HAP-1 (cell line): ENCODE results near the gene SIDT1.

ENCODE experiments used
- DNase-seq, 2 experiments: peaks; one replicate each; pipeline ENCODE4 v3.0.0-alpha.2; 2016 to 2020; ENCODE audit warnings: low spot score in 2 of 2
- H3K27me3 ChIP-seq: fragments of 250-450 bp; sonication (Bioruptor Pico); 2 replicates; pipeline ENCODE4 v1.5.1; 2020; ENCODE audit warnings: low read depth, mild to moderate bottlenecking, moderate library complexity
- H3K36me3 ChIP-seq: fragments of 250-450 bp; sonication (Bioruptor Pico); replicated peaks from 2 replicates; pipeline ENCODE4 v1.5.1; 2020; ENCODE audit warnings: mild to moderate bottlenecking
- H3K4me1 ChIP-seq: fragments of 250-450 bp; sonication (Bioruptor Pico); 2 replicates; pipeline ENCODE4 v1.5.1; 2020; ENCODE audit warnings: mild to moderate bottlenecking
- H3K4me3 ChIP-seq: fragments of 250-450 bp; sonication (Bioruptor Pico); 2 replicates; pipeline ENCODE4 v1.5.1; 2020; ENCODE audit warnings: mild to moderate bottlenecking, moderate library complexity
- H3K9me3 ChIP-seq: fragments of 250-450 bp; sonication (Bioruptor Pico); 2 replicates; pipeline ENCODE4 v1.5.1; 2020; ENCODE audit warnings: mild to moderate bottlenecking, moderate library complexity
- in situ Hi-C: fragments of 300-500 bp; cut with MboI; formaldehyde crosslinking; loops from 3 replicates; pipeline ENCODE4 v1.14.3; 2020; ENCODE audit warnings: low sequenced_read_pairs, inconsistent platforms, mixed read lengths

The SIDT1 gene

DNA sequence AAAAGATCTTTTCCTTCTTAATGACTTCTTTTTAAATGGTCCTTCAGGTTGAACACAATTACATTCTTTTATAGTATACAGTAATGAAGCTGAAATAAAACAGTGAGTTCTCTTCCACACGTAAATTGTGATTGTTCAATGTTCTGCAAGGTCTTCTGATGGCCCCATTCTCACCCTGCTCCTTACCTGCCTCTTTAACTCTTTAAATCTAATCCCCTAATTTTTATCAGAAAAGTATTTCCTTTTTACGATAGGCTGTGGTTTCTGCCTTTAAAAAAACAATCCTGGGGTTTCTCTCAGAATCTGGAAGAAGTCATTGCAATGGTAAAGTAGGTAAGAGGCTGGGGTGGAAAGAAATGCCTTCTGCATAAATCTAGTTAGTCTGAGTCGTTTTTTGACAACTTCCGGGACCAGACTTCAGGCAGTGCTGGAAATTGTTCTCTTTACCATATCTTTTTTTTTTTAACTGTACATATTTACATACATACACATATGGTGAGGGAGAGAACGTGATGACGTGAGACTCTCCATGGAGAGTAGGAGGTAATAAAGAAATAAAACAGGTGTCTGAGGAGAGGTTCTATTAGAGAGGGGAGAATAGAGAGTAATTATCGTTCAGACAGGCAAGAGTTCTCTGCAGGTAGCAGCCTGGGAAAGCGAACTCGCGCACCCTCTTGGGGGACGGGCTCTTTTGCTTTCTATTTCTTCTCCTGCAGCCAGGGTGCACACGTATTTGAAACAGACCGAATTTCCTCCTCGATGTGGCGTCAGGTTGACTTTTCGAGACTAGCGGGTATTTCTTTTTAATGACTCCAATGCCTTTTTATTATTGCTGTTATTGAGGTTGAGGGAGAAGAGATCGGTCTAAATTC, at the start of gene SIDT1:
Gene SIDT1 (plus strand): TSS at position 730 of the 872 bp plus-strand sequence. CDS start 467 bp downstream, outside the sequence.
- in situ Hi-C loops = no loop called here
- Histone ChIP-seq H3K27me3 (peaks cover 47% of the 10 kb centered on the region), H3K9me3 (no peaks in the 10 kb centered on the region), H3K4me1 (peaks cover 5% of the 10 kb centered on the region; the same call in 1 of the 2 replicates), H3K4me3 (peak within 1 kb of the TSS; percentile 34), H3K36me3 (no peaks in the 10 kb centered on the region)
- peak in 1 of 2 experiments; percentile 42 for DNase-seq

DNA sequence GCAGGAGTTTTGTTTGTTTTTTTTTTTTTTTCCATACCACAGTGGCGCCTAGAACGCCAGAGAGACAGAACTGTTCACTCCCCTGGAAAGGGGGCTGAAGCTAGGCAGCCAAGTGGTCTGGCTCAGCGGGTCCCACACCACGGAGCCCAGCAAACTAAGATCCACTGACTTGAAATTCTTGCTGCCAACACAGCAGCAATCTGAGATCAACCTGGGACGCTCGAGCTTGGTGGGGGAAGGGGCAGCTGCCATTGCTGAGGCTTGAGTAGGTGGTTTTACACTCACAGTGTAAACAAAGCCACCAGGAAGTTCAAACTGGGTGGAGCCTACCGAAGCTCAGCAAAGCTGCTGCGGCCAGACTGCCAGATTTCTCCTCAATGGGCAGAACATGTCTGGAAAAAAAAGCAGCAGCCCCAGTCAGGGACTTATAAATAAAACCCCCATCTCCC, 47.2 kb upstream of the SIDT1 start:
- Histone ChIP-seq H3K36me3 (no peaks in the 10 kb centered on the region), H3K4me3 (no peak overlapping the region), H3K4me1 (no peaks in the 10 kb centered on the region), H3K9me3 (no peaks in the 10 kb centered on the region), H3K27me3 (no peaks in the 10 kb centered on the region)
- DNase-seq = no peak
- in situ Hi-C loops = no loop called here

- no peak overlapping the region for H3K4me3 ChIP-seq
- DNase-seq = peak in 1 of 2 experiments; percentile 24
Measured at GRCh38 chr3:113495035-113495434, 37.3 kb upstream of the SIDT1 start.

GRCh38 chr3:113496924-113497323, 35.4 kb upstream of the SIDT1 start:
- peaks cover 10% of the 10 kb centered on the region for H3K36me3 ChIP-seq
- DNase-seq = no peak
- in situ Hi-C loops = no loop called here
- H3K4me3 ChIP-seq = no peak overlapping the region
- H3K27me3 ChIP-seq = no peaks in the 10 kb centered on the region
- H3K9me3 ChIP-seq = no peaks in the 10 kb centered on the region
- no peaks in the 10 kb centered on the region for H3K4me1 ChIP-seq

More at GRCh38 chr3:113495035-113495434, 37.3 kb upstream of the SIDT1 start:
- Histone ChIP-seq H3K9me3 (no peaks in the 10 kb centered on the region), H3K36me3 (peaks cover 10% of the 10 kb centered on the region), H3K4me1 (no peaks in the 10 kb centered on the region), H3K27me3 (no peaks in the 10 kb centered on the region)
- in situ Hi-C loops = no loop called here

DNA sequence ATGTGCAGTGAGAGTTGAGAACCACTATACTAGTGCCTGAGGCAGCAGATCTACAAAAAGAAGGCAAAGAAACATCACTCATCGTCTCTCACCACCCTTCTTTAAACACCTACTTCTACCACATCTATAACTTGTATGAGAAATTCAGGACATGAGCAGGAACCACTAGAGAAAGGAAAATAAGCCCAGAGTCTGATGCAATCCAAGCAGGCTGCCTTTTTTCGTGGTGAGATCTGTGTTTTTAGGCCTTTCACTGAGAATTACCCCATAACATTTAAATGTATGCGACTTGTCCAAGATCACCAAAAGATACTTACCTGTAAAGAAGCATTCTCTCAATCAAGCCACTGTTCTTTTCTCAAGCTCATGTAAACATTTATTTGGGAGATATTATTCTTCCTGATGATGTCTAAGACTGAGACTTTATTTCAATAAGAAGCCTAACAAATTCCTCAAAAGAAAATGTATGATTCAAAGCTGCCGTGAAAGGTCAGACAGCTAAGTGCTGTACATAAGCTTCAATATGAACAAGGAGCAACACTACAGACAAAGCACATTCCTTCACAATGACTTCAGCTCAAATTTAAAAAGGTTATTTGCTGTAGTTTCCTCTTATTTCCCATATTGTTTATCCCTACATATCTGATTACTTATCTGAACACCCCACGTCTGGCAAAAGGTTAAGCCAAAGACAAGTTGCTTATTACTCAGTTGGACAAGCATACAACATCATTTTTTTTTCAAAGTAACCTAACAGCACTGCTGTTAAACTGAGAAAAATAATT, 33.9 kb upstream of the SIDT1 start:
- DNase-seq = no peak
- in situ Hi-C loops = no loop called here
- Histone ChIP-seq H3K9me3 (no peaks in the 10 kb centered on the region), H3K4me3 (no peak overlapping the region), H3K36me3 (peaks cover 5% of the 10 kb centered on the region; the same call in 1 of the 2 replicates), H3K27me3 (no peaks in the 10 kb centered on the region), H3K4me1 (no peaks in the 10 kb centered on the region)

DNA sequence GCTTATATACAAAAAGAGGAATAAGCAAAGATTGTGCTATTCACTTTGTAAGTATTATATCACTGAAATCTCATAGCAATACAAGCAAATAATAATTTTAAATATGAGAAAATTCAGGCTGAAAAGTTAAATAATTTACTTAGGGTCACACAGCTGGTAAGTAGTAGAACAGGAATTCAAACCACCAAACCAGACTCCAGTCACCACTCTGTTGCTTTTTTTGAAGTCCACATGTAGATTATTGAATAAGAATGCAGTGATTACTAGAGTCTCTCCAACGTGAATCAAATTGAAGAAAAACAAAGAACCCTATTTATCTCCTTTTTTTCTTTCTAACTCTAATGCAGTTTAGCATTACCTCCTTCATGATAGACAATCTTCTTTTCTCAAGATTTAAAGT, 33.3 kb upstream of the SIDT1 start:
- Histone ChIP-seq H3K4me1 (no peaks in the 10 kb centered on the region), H3K27me3 (no peaks in the 10 kb centered on the region), H3K36me3 (peaks cover 5% of the 10 kb centered on the region; the same call in 1 of the 2 replicates), H3K9me3 (no peaks in the 10 kb centered on the region), H3K4me3 (no peak overlapping the region)
- DNase-seq = no peak
- in situ Hi-C loops = no loop called here

GRCh38 chr3:113501597-113501996, 30.8 kb upstream of the SIDT1 start:
- Histone ChIP-seq H3K4me3 (no peak overlapping the region), H3K4me1 (no peaks in the 10 kb centered on the region), H3K36me3 (peaks cover 5% of the 10 kb centered on the region; the same call in 1 of the 2 replicates), H3K27me3 (no peaks in the 10 kb centered on the region), H3K9me3 (no peaks in the 10 kb centered on the region)
- DNase-seq = no peak
- in situ Hi-C loops = no loop called here

DNA sequence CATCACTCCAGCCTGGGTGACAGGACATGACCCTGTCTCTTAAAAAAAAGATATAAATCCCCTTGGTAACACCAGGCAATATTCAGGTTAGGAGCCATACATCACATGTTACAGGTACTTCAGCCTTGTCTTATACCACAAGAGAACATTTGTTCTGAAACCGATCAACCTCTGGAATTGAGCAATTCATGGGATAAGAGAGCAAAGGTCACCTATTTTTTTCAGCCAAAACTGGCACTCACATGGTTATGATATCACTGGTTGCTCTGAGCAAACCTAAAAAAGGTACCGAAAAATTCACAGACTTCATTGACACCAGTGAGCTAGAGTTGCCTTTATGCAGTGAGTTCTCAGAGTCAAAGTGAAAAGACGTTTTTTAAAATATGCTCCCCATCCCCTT, 26.5 kb upstream of the SIDT1 start:
- DNase-seq = no peak
- in situ Hi-C loops = no loop called here
- Histone ChIP-seq H3K36me3 (no peaks in the 10 kb centered on the region; the same call in 1 of the 2 replicates), H3K4me3 (no peak overlapping the region), H3K27me3 (no peaks in the 10 kb centered on the region), H3K4me1 (no peaks in the 10 kb centered on the region), H3K9me3 (no peaks in the 10 kb centered on the region)

DNA sequence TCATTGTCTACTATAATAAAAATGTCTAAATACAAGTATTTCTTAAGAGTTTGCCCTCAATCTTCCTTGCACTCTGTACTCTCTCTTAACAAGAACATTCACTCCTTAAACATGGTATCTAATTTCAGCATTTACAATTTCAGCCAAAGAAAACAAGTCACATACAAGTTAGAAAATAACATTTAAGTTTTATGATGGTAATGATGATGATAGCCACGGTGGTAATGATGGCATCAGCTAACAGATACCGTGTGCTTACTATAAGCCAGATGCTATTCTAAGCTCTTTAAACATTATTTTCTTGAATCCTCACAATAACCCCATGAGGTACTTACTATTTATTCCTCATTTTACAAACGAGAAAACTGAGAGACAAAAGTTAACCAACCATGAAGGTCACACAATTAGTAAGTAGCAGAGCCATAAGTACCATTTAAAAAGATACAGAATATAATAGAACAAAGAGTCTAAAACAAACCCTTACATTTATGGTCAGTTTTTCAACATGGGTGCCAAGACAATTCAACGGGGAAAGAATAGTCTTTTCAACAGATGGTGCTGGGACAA, 24.8 kb upstream of the SIDT1 start:
- in situ Hi-C loops = no loop called here
- Histone ChIP-seq H3K36me3 (no peaks in the 10 kb centered on the region; the same call in 1 of the 2 replicates), H3K4me1 (no peaks in the 10 kb centered on the region), H3K4me3 (no peak overlapping the region), H3K9me3 (no peaks in the 10 kb centered on the region), H3K27me3 (no peaks in the 10 kb centered on the region)
- peak in 1 of 2 experiments; percentile 27 for DNase-seq

DNA sequence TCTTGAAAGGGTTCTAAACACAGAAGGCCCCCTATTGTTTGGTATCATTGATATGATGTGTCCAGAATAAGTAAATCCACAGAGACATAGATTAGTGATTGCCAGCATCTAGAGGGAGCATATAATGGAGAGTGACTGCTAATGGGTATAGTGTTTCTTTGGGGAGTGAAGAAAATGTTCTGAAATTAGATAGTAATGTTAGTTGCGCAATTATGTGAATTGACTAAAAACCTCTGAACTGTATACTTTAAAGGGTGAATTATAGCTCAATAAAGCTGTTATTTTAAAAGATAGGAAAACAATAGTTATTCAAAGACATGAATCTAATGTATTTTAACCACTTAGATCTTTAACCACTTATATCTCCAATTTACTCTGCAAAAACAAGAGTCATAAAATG, 23.4 kb upstream of the SIDT1 start:
- no peak for DNase-seq
- H3K36me3 ChIP-seq = no peaks in the 10 kb centered on the region; the same call in 1 of the 2 replicates
- H3K4me1 ChIP-seq = no peaks in the 10 kb centered on the region
- no peaks in the 10 kb centered on the region for H3K9me3 ChIP-seq
- H3K27me3 ChIP-seq = no peaks in the 10 kb centered on the region
- in situ Hi-C loops = no loop called here
- H3K4me3 ChIP-seq = no peak overlapping the region

DNA sequence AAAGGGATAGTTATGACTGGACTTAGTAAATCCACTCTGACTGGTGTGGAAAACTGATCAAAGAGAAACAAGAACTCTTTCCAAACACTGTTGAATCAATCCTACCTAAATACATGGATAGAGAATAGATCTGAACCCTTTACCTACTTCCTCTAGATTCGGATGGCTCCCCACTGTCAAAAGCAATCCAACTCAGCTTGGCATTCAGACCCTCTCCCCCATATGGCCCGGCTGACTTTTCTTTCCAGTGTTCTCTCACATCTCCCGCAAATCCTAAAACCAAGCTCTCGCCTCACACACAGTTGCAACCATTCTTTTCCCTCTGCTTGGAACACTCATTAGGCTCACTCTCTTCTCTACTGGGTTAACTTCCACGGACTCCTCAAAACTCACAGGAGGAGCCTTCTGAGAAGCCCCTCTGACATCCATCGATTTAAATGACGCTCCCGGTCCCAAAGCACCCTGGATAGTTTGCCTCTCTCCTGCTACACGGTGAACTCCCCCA, 18.0 kb upstream of the SIDT1 start:
- DNase-seq = no peak
- H3K4me3 ChIP-seq = peak overlapping the region; percentile 88
- H3K36me3 ChIP-seq = no peaks in the 10 kb centered on the region; the same call in 1 of the 2 replicates
- no peaks in the 10 kb centered on the region for H3K9me3 ChIP-seq
- in situ Hi-C loops = no loop called here
- H3K27me3 ChIP-seq = peaks cover 14% of the 10 kb centered on the region; the same call in 1 of the 2 replicates
- H3K4me1 ChIP-seq = no peaks in the 10 kb centered on the region

DNA sequence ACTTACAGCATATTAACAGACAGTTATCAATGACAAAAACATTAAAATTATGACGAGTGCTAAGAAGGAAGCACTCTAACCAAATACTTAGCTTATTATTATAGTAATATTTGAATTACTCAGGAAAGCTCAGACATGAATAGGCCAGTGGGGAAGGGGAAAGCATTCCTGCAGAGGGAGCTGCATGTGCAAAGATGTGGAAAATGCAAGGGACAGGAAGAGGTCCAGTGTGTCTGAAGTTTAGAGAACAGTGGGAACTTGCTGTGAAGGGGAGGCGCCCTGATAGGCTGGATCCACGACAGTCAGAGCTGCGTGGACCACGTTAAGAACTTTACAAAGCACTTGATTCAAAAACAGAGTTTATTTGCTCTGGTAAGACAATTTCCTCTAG, 16.2 kb upstream of the SIDT1 start:
- Histone ChIP-seq H3K4me1 (no peaks in the 10 kb centered on the region), H3K27me3 (peaks cover 14% of the 10 kb centered on the region; the same call in 1 of the 2 replicates), H3K36me3 (no peaks in the 10 kb centered on the region; the same call in 1 of the 2 replicates), H3K9me3 (no peaks in the 10 kb centered on the region), H3K4me3 (no peak overlapping the region)
- in situ Hi-C loops = no loop called here
- DNase-seq = no peak

- no peak for DNase-seq
- H3K9me3 ChIP-seq = no peaks in the 10 kb centered on the region
- H3K36me3 ChIP-seq = no peaks in the 10 kb centered on the region
- H3K4me1 ChIP-seq = no peaks in the 10 kb centered on the region
- peaks cover 16% of the 10 kb centered on the region; the same call in 1 of the 2 replicates for H3K27me3 ChIP-seq
- in situ Hi-C loops = no loop called here
- no peak overlapping the region for H3K4me3 ChIP-seq
Measured at GRCh38 chr3:113521981-113522380, 10.4 kb upstream of the SIDT1 start.
